IMR-90 (cell line): ENCODE data around the gene PPP1R12B. TPM values are rescaled to one million over a fixed set of nuclear protein-coding genes. Genes with fewer than 3 reads are reported as not detected.

Source experiments
- ATAC-seq: fragments of 200-7000 bp; cut with Tn5 transposase; 2 replicates; pipeline ENCODE4 v1.9.1; 2020; ENCODE audit warnings: low read depth, mild to moderate bottlenecking, moderate library complexity
- BruUV-seq: library from RNA; stranded (reverse); fragments of 400-500 nt; replicated peaks from 2 replicates; lab custom pipeline; 2021; lab: Mats Ljungman, UMichigan
- CTCF ChIA-PET: fragments of 300-600 bp; formaldehyde crosslinking; extraction: SDS; loops from one replicate; lab custom pipeline; 2021; ENCODE audit warnings: antibody characterized with exemption; lab: Yijun Ruan, JAX
- POLR2A ChIA-PET: fragments of 300-600 bp; sonication (Branson Sonifier 250); formaldehyde crosslinking; loops from one replicate; lab custom pipeline; 2022; ENCODE audit warnings: antibody characterized with exemption; ENCODE audit not compliant: unreplicated experiment; lab: Charles Lee
- DNase-seq: peaks from one replicate; pipeline ENCODE4 v3.0.0; 2013
- H2AFZ ChIP-seq: replicated peaks from 2 replicates; pipeline ENCODE3; 2013; ENCODE audit warnings: low read length, mild to moderate bottlenecking; ENCODE audit not compliant: poor library complexity
- H2AK5ac ChIP-seq: 2 replicates; pipeline ENCODE4 v1.6.1; 2013; ENCODE audit warnings: low read depth, low read length, inconsistent platforms
- H2AK9ac ChIP-seq: replicated peaks from 2 replicates; pipeline ENCODE3; 2013; ENCODE audit warnings: mild to moderate bottlenecking, low read depth, low read length, moderate library complexity; ENCODE audit not compliant: poor library complexity
- H2BK120ac ChIP-seq: 2 replicates; pipeline ENCODE4 v1.6.1; 2013; ENCODE audit warnings: low read depth, low read length, inconsistent platforms
- H2BK15ac ChIP-seq: 3 replicates; pipeline ENCODE4 v1.6.1; 2013; ENCODE audit warnings: low read depth, low read length, inconsistent platforms
- H2BK20ac ChIP-seq: 2 replicates; pipeline ENCODE4 v1.6.1; 2013; ENCODE audit warnings: low read depth, mild to moderate bottlenecking, inconsistent platforms, low read length, moderate library complexity
- H2BK5ac ChIP-seq: 2 replicates; pipeline ENCODE4 v1.6.1; 2013; ENCODE audit warnings: mild to moderate bottlenecking, low read depth, low read length, inconsistent platforms; ENCODE audit not compliant: poor library complexity, severe bottlenecking
- H3K14ac ChIP-seq: replicated peaks from 2 replicates; pipeline ENCODE4 v1.6.1; 2013; ENCODE audit warnings: low read depth, low read length, inconsistent platforms
- H3K18ac ChIP-seq: 2 replicates; pipeline ENCODE4 v1.6.1; 2013; ENCODE audit warnings: low read depth, low read length, control low read depth
- H3K23ac ChIP-seq: 2 replicates; pipeline ENCODE4 v1.6.1; 2013; ENCODE audit warnings: low read depth, low read length, inconsistent platforms
- H3K27ac ChIP-seq: 2 replicates; pipeline ENCODE4 v1.5.1; 2013; ENCODE audit warnings: mild to moderate bottlenecking, control low read depth, low read length; ENCODE audit not compliant: insufficient read depth
- H3K27me3 ChIP-seq: 2 replicates; pipeline ENCODE4 v1.6.1; 2013; ENCODE audit warnings: low read length; ENCODE audit not compliant: control insufficient read depth, insufficient read depth
- H3K36me3 ChIP-seq: 2 replicates; pipeline ENCODE4 v1.6.1; 2013; ENCODE audit warnings: low read length, mixed read lengths; ENCODE audit not compliant: control insufficient read depth, insufficient read depth
- H3K4ac ChIP-seq: 2 replicates; pipeline ENCODE4 v1.6.1; 2013; ENCODE audit warnings: low read depth, low read length, inconsistent platforms
- H3K4me1 ChIP-seq: 2 replicates; pipeline ENCODE4 v1.6.1; 2013; ENCODE audit warnings: low read length, mixed read lengths; ENCODE audit not compliant: control insufficient read depth, insufficient read depth
- H3K4me2 ChIP-seq: 2 replicates; pipeline ENCODE4 v1.6.1; 2013; ENCODE audit warnings: low read depth, mild to moderate bottlenecking, control low read depth, low read length, moderate library complexity
- H3K4me3 ChIP-seq: 2 replicates; pipeline ENCODE4 v1.5.1; 2013; ENCODE audit warnings: low read depth, mild to moderate bottlenecking, control low read depth, low read length, moderate library complexity; ENCODE audit not compliant: insufficient read depth
- H3K56ac ChIP-seq: 2 replicates; pipeline ENCODE4 v1.6.1; 2013; ENCODE audit warnings: low read length, inconsistent platforms; ENCODE audit not compliant: insufficient read depth; ENCODE audit errors: extremely low read depth
- H3K79me1 ChIP-seq, 2 experiments: 2 replicates each; pipeline ENCODE4 v1.6.1; 2013; ENCODE audit warnings: low read length in 2 of 2, inconsistent platforms in 1 of 2, low read depth in 1 of 2
- H3K9ac ChIP-seq: 2 replicates; pipeline ENCODE4 v1.6.1; 2013; ENCODE audit warnings: low read depth, low read length, control low read depth
- H3K9me1 ChIP-seq: 2 replicates; pipeline ENCODE4 v1.6.1; 2013; ENCODE audit warnings: low read length, inconsistent platforms; ENCODE audit not compliant: insufficient read depth
- H3K9me3 ChIP-seq: 2 replicates; pipeline ENCODE4 v1.6.1; 2013; ENCODE audit warnings: low read length; ENCODE audit not compliant: control insufficient read depth, insufficient read depth
- H4K20me1 ChIP-seq: 2 replicates; pipeline ENCODE4 v1.6.1; 2013; ENCODE audit warnings: low read length, inconsistent platforms; ENCODE audit not compliant: insufficient read depth
- H4K5ac ChIP-seq: 2 replicates; pipeline ENCODE4 v1.6.1; 2013; ENCODE audit warnings: mild to moderate bottlenecking, low read depth, low read length, control low read depth
- H4K8ac ChIP-seq, 2 experiments: 2 replicates each; pipeline ENCODE4 v1.6.1; 2013; ENCODE audit warnings: low read depth in 2 of 2, low read length in 2 of 2, control low read depth in 1 of 2, inconsistent platforms in 1 of 2
- H4K91ac ChIP-seq: 2 replicates; pipeline ENCODE4 v1.6.1; 2013; ENCODE audit warnings: low read depth, low read length, inconsistent platforms; ENCODE audit not compliant: insufficient read depth
- BHLHE40 ChIP-seq: fragments of 150-350 bp; IDR thresholded peaks from 2 replicates; pipeline ENCODE4 v1.6.1; 2016; ENCODE audit warnings: mild to moderate bottlenecking, low read depth, low read length
- CEBPB ChIP-seq: IDR thresholded peaks from 2 replicates; pipeline ENCODE4 v1.6.1; 2012; ENCODE audit warnings: low read depth, low read length, improper control_type of control experiment
- CHD1 ChIP-seq: IDR thresholded peaks from 2 replicates; pipeline ENCODE4 v1.6.1; 2012; ENCODE audit warnings: low read depth, low read length, improper control_type of control experiment
- CTCF ChIP-seq: conservative IDR thresholded peaks from 2 replicates; pipeline ENCODE4 v1.5.1; 2012; ENCODE audit warnings: mild to moderate bottlenecking, low read depth, low read length, improper control_type of control experiment
- ELK1 ChIP-seq: fragments of 150-350 bp; IDR thresholded peaks from 2 replicates; pipeline ENCODE4 v1.6.1; 2016; ENCODE audit warnings: low read depth, mild to moderate bottlenecking, low read length, moderate library complexity, borderline replicate concordance
- FOS ChIP-seq: fragments of 150-350 bp; IDR thresholded peaks from 2 replicates; pipeline ENCODE4 v1.6.1; 2016; ENCODE audit warnings: low read depth, low read length
- MAFK ChIP-seq: IDR thresholded peaks from 2 replicates; pipeline ENCODE4 v1.6.1; 2012; ENCODE audit warnings: low read depth, low read length, improper control_type of control experiment
- MAZ ChIP-seq: IDR thresholded peaks from 2 replicates; pipeline ENCODE4 v1.6.1; 2012; ENCODE audit warnings: low read depth, mild to moderate bottlenecking, low read length, improper control_type of control experiment, moderate library complexity, borderline replicate concordance
- MXI1 ChIP-seq: IDR thresholded peaks from 2 replicates; pipeline ENCODE4 v1.6.1; 2012; ENCODE audit warnings: low read depth, mild to moderate bottlenecking, low read length, moderate library complexity, borderline replicate concordance
- NFE2L2 ChIP-seq: fragments of 150-350 bp; IDR thresholded peaks from 2 replicates; pipeline ENCODE4 v1.6.1; 2016; ENCODE audit warnings: low read depth, mild to moderate bottlenecking, low read length
- POLR2A ChIP-seq: IDR thresholded peaks from 2 replicates; pipeline ENCODE4 v1.6.1; 2012; ENCODE audit warnings: mild to moderate bottlenecking, low read depth, low read length
- RCOR1 ChIP-seq: IDR thresholded peaks from 2 replicates; pipeline ENCODE4 v1.6.1; 2012; ENCODE audit warnings: mild to moderate bottlenecking, low read length, improper control_type of control experiment; ENCODE audit not compliant: insufficient replicate concordance
- USF2 ChIP-seq: fragments of 150-350 bp; IDR thresholded peaks from 2 replicates; pipeline ENCODE4 v1.6.1; 2017; ENCODE audit warnings: mild to moderate bottlenecking, antibody characterized with exemption, low read length, low read depth
- WGBS, 2 experiments: methylation state at CpG; one replicate each; pipeline versions ENCODE4 v1.1.5 to v1.1.7; 2013; ENCODE audit warnings: missing lambda C conversion rate in 2 of 2; ENCODE audit not compliant: insufficient read length in 1 of 2; ENCODE audit errors: extremely low coverage in 2 of 2; 5-methylcytosine and 5-hydroxymethylcytosine counted together
- dilution Hi-C: fragments of 300-500 bp; cut with HindIII; formaldehyde crosslinking; loops from one replicate; pipeline ENCODE4 v1.14.3; 2018; ENCODE audit warnings: low sequenced_read_pairs; ENCODE audit not compliant: unreplicated experiment
- in situ Hi-C: fragments of 300-500 bp; cut with MboI; formaldehyde crosslinking; loops from 3 replicates; pipeline ENCODE4 v1.14.3; 2019; ENCODE audit warnings: low sequenced_read_pairs, inconsistent platforms, mixed read lengths
- intact Hi-C: fragments of 100-400 bp; cut with micrococcal nuclease; formaldehyde crosslinking; loops from 2 replicates; pipeline ENCODE4 v1.10.0; 2022
- polyA plus RNA-seq, 3 experiments: library from polyadenylated mRNA; depleted of rRNA; stranded (reverse); fragments of >200 nt; gene quantifications; 2 replicates each; pipeline ENCODE4 v1.2.3, GENCODE V29; 2012; ENCODE audit warnings: low replicate concordance in 1 of 3
- total RNA-seq: library from RNA; depleted of rRNA; stranded (reverse); fragments of >200 nt; gene quantifications from 2 replicates; pipeline ENCODE4 v1.2.3, GENCODE V29; 2012

Gene PPP1R12B
- total and polyA plus RNA-seq, 2 of the 4 experiments (the other 2 are of a cell fraction), result 8.5 to 12.0 TPM

- BruUV-seq, result no TSS peak
- H3K27ac ChIP-seq, result no peak overlapping the region
- CTCF ChIA-PET, result interaction anchor here (1.0 kb wide), 1 partner anchor 161 kb away, joined by 3 read pairs; no protein-coding TSS in a partner anchor
- WGBS, 2 experiments, result 40% methylated on average over 9 of the region's 28 CpGs; no CpG with 5 or more reads in 1 of the 2 experiments
- H2BK15ac ChIP-seq, result no peak overlapping the region; the same call in 2 of the 3 replicates
- peak overlapping the region; percentile 99 for H2BK5ac ChIP-seq
- H3K9me1 ChIP-seq, result peaks cover 22% of the 10 kb centered on the region
- peak overlapping the region; percentile 2 for H2AFZ ChIP-seq
- H3K14ac ChIP-seq, result no peak overlapping the region
- peaks cover 7% of the 10 kb centered on the region for H3K4me1 ChIP-seq
- no peak overlapping the region for H3K56ac ChIP-seq
- no peaks in the 10 kb centered on the region for H3K9me3 ChIP-seq
- no peak overlapping the region for H2BK120ac ChIP-seq
- peak; percentile 89 for ATAC-seq
- H4K8ac ChIP-seq, result no peak overlapping the region; a peak in 1 of 4 replicates
- dilution Hi-C loops (no loop called here), in situ Hi-C loops (no loop called here), intact Hi-C loops (loop anchor here (1.0 to 5.0 kb wide), 2 partner anchors 124 to 283 kb away; partner anchors contain the start of gene UBE2T)
- H2AK5ac ChIP-seq, result peak overlapping the region; percentile 100; the same call in 1 of the 2 replicates
- peak; percentile 57 for DNase-seq
- H2BK20ac ChIP-seq, result no peak overlapping the region
- no peak overlapping the region for H3K9ac ChIP-seq
- no peak overlapping the region for H3K23ac ChIP-seq
- H4K91ac ChIP-seq, result no peak overlapping the region
- H3K4me3 ChIP-seq, result no peak overlapping the region
- no peak overlapping the region for H4K5ac ChIP-seq
- H3K27me3 ChIP-seq, result peaks cover 7% of the 10 kb centered on the region
- no peaks in the 10 kb centered on the region; the same call in 1 of the 2 replicates for H4K20me1 ChIP-seq
- no peaks in the 10 kb centered on the region for H3K36me3 ChIP-seq
- POLR2A ChIA-PET, result no interaction called here
- H2AK9ac ChIP-seq, result no peak overlapping the region
- no peak overlapping the region for H3K18ac ChIP-seq
- H3K4ac ChIP-seq, result peak overlapping the region; percentile 73; the same call in 1 of the 2 replicates
- no peak overlapping the region for H3K4me2 ChIP-seq
- H3K79me1 ChIP-seq, result peaks cover 0 to 7% of the 10 kb centered on the region in 2 experiments; a peak in 1 of 4 replicates
- TF ChIP-seq NFE2L2 (no peak), MAFK (no peak), CHD1 (no peak), MAZ (0 out of 2 replicates have a peak, but pooled peaks have one; percentile 16), BHLHE40 (no peak), CTCF (peak; percentile 71), MXI1 (no peak), ELK1 (no peak), USF2 (no peak), FOS (no peak), POLR2A (no peak), RCOR1 (no peak), CEBPB (no peak)
These were observed 277.2 kb downstream of the PPP1R12B start for GRCh38 chr1:202625416-202626360.
